Measurements from ENCODE around the gene LAG3.

LAG3 gene

DNA sequence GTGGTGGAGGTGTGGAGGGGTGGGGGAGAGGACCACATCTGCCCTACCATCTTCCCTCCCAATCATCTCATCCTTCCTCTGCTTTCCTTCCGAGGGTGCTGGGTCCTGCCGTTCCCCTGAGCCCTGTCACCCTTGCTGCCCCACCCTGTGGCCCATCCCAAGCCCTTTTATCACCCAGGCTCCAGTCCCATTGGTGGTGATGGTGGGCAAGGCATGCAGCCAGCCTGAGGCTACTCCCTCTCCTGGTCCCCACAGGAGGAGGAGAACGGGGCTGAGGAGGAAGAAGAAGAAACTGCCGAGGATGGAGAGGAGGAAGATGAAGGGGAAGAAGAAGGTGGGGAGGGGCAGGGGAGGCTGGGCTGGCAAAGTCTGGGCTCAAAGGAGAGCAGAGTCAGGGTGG lies 2.7 kb upstream of the LAG3 start:
- no peak for DNase-seq
- in situ Hi-C loops (cut with MboI; ENCODE audit: low pct_unique_long_range_greater_than_20kb, low sequenced_read_pairs): no loop called here

DNA sequence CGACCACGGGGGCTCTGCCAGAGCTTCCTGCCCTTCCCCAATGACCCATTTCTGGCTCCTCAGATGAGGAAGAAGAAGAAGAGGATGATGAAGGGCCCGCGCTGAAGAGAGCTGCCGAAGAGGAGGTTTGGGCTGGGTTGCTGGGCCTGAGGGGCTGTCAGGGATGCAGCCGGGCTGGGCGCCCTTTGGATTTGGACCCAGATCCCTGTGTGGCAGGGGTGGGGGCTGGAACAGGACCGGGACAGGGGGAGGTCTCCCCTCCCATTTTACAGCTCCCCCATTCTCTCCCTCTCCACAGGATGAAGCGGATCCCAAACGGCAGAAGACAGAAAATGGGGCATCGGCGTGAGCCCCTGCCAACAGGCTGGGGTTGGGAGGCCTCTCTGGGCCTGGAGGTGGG lies 2.2 kb upstream of the LAG3 start:
- DNase-seq: no peak
- in situ Hi-C loops (cut with MboI; ENCODE audit: low pct_unique_long_range_greater_than_20kb, low sequenced_read_pairs): no loop called here

GRCh38 chr12:6770600-6770999 lies 1.7 kb upstream of the LAG3 start:
- in situ Hi-C loops (cut with MboI; ENCODE audit: low pct_unique_long_range_greater_than_20kb, low sequenced_read_pairs): no loop called here
- DNase-seq: no peak

GRCh38 chr12:6771091-6771495 lies 1.2 kb upstream of the LAG3 start:
- in situ Hi-C loops (cut with MboI; ENCODE audit: low pct_unique_long_range_greater_than_20kb, low sequenced_read_pairs): no loop called here
- DNase-seq: peak; percentile 64

GRCh38 chr12:6771509-6772330 lies 600 bp upstream of the LAG3 start:
- in situ Hi-C loops (cut with MboI; ENCODE audit: low pct_unique_long_range_greater_than_20kb, low sequenced_read_pairs): no loop called here

GRCh38 chr12:6772726-6773589 lies 638 bp downstream of the LAG3 start:
- in situ Hi-C loops (cut with MboI; ENCODE audit: low pct_unique_long_range_greater_than_20kb, low sequenced_read_pairs): no loop called here
- no peak for DNase-seq

More at GRCh38 chr12:6771509-6772330, 600 bp upstream of the LAG3 start:
- DNase-seq: no peak

GRCh38 chr12:6773590-6774351 lies 1.5 kb downstream of the LAG3 start:
- DNase-seq: no peak
- in situ Hi-C loops (cut with MboI; ENCODE audit: low pct_unique_long_range_greater_than_20kb, low sequenced_read_pairs): no loop called here

GRCh38 chr12:6774499-6775062 lies 2.3 kb downstream of the LAG3 start:
- in situ Hi-C loops (cut with MboI; ENCODE audit: low pct_unique_long_range_greater_than_20kb, low sequenced_read_pairs): no loop called here
- DNase-seq: no peak

- in situ Hi-C loops (cut with MboI; ENCODE audit: low pct_unique_long_range_greater_than_20kb, low sequenced_read_pairs): no loop called here
Observed at GRCh38 chr12:6775185-6776174, 3.2 kb downstream of the LAG3 start.

DNA sequence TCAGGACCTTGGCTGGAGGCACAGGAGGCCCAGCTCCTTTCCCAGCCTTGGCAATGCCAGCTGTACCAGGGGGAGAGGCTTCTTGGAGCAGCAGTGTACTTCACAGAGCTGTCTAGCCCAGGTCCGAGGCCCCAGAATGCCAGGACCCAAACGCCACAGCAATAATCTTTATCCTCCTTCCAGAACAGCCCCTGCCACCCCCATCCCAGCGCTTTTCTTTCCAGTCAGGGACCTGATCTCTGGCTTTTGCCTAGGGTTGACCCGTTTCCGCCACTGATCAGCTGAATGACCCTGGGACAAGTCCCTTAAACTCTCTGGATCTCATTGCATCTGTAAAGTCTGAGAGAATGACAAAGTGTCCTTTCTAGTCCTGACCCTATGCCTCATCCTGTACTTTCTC lies 5.1 kb downstream of the LAG3 start:
- in situ Hi-C loops (cut with MboI; ENCODE audit: low pct_unique_long_range_greater_than_20kb, low sequenced_read_pairs): no loop called here
- no peak for DNase-seq

More at GRCh38 chr12:6775185-6776174, 3.2 kb downstream of the LAG3 start:
- no peak for DNase-seq

DNA sequence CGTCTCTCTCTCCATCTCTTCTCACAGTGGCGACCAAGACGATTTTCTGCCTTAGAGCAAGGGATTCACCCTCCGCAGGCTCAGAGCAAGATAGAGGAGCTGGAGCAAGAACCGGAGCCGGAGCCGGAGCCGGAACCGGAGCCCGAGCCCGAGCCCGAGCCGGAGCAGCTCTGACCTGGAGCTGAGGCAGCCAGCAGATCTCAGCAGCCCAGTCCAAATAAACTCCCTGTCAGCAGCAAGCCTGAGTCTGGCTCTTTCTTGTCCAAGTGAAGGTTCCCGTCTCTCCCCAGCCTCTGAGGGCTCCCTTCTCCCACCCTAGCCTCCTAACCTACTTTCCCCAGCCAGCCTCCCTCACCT lies 5.9 kb downstream of the LAG3 start:
- in situ Hi-C loops (cut with MboI; ENCODE audit: low pct_unique_long_range_greater_than_20kb, low sequenced_read_pairs): no loop called here
- DNase-seq: no peak

DNA sequence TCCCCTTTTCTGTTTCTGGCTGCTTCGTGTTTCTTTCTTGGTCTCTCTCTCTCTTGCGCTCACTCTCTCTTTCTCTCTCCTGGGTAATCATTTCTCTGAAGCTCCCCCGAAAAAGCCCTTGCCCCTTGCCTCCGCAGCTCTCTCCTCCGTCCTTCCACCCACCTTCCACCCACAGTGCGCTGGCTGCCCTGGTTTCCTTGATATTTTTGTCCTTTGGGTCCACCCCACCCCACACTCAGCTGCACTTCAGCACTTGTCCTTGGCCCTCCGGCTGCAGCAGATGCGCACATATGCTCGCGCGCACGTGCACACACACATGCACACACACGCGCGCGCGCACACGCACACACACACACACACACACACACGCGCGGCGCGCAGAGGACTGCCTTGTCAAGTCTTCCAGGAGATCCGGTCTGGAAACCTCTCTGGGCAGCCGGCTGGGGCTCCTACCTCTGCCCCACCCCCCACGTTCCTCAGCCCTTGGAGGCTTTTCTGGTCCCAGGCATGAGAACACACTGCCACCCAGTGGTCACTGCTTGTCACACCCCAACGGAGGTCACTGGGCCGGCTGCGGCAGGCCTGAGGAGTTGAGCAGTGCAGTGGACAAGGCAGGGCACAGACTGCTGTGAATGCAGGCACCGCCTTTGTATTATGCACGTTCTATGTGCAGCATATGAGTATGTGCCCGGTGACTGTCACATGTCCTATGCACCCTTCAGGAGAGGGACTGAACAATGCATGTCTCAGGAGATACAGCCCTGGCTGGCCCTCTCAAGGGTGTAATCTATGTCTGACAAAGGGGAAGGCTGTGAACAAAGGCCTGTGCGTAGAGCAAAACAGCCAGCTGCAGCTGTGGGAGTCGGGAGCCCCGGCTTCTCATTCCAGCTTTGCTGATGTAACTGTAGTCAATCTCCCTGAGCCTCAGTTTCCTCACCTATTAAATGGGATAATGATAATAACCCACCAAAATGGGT lies 6.5 kb downstream of the LAG3 start:
- peak; percentile 97 for DNase-seq
- in situ Hi-C loops (cut with MboI; ENCODE audit: low pct_unique_long_range_greater_than_20kb, low sequenced_read_pairs): no loop called here

DNA sequence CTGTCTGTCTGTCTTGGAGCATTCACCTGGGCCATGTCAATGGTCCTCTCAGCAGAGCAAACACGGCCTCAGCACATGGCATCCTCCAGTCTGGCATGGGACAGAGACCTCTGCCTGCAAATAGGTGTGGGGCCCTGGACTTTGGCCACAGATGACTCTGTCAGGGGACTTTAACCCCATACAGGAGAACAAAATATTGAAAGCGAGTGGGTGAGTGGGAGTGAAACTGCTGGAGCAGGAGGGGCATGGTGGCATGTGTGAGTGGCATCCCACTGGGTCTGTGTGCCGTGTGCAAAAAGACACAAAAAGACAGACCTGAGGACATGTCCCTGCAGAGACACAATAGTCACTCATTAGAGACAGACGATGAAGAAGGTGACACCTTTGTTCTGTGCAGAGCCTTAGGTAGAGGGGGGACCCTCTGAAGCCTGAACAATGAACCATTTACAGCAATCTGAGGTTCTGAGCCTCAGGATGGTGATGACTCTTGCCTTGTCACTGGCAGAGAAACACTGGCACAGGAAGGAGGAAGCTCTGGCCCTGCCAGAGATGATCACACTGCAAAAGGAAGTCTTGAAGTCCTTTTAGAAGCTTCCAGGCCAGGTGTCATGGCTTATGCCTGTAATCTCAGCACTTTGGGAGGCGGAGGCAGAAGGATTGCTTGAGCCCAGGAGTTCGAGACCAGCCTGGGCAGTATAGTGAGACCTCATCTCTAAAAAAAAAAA lies 7.5 kb downstream of the LAG3 start:
- DNase-seq: peak; percentile 13
- in situ Hi-C loops (cut with MboI; ENCODE audit: low pct_unique_long_range_greater_than_20kb, low sequenced_read_pairs): no loop called here

GRCh38 chr12:6780573-6780972 lies 8.3 kb downstream of the LAG3 start:
- no peak for DNase-seq
- in situ Hi-C loops (cut with MboI; ENCODE audit: low pct_unique_long_range_greater_than_20kb, low sequenced_read_pairs): no loop called here

- DNase-seq: no peak
- in situ Hi-C loops (cut with MboI; ENCODE audit: low pct_unique_long_range_greater_than_20kb, low sequenced_read_pairs): no loop called here
Observed at GRCh38 chr12:6782119-6782518, 9.8 kb downstream of the LAG3 start.

GRCh38 chr12:6782850-6783566 lies 10.7 kb downstream of the LAG3 start:
- no peak for DNase-seq
- in situ Hi-C loops (cut with MboI; ENCODE audit: low pct_unique_long_range_greater_than_20kb, low sequenced_read_pairs): no loop called here
